ENCODE results near the gene FTCD.
"Not testable (repeated sequence)": the region's sequence is repeated elsewhere in the genome, so short reads cannot be mapped to it uniquely, and the experiment has no call there.

The FTCD gene

DNA sequence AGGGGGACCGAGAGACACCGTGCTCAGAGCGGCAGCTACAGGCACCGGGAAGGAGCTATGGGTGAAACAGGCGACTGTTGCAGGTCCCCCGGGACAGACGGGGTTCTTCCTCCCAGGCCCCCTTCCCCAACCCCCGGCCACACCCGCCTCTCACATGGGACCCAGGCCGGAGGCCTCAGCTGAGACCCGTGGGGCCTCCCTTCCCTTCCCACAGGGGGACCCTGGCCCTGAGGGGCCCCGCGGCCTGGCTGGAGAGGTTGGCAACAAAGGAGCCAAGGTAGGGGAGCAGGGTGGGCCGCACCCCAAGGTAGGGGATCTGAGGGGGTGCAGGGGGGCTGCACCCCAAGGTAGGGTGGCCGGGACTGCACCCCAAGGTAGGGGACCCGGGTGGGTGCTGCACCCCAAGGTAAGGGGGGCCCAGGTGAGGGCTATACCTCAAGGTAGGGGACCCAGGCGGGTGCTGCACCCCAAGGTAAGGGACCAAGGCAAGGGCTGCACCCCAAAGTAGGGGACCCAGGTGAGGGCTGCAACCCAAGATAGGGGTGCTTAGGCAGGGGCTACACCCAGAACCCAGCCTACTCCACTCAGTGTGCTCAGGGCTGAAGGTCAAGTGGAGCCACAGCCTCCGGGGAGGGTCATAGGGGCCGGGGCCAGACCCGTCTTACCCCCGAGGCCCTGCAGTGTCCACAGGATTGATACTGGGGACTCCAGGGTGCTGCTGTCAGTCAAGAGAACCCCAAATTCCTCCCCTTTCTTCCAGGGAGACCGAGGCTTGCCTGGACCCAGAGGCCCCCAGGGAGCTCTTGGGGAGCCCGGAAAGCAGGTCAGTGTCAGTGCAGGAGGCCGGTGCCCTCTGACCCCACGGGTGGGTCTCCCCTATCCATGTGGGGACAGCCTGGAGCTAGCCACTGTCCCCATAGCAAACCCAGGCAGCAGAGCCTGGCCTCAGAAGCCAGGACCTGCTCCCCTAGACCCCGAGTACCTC is 34.8 kb downstream of the FTCD start:
- DNase-seq: no peak

DNA sequence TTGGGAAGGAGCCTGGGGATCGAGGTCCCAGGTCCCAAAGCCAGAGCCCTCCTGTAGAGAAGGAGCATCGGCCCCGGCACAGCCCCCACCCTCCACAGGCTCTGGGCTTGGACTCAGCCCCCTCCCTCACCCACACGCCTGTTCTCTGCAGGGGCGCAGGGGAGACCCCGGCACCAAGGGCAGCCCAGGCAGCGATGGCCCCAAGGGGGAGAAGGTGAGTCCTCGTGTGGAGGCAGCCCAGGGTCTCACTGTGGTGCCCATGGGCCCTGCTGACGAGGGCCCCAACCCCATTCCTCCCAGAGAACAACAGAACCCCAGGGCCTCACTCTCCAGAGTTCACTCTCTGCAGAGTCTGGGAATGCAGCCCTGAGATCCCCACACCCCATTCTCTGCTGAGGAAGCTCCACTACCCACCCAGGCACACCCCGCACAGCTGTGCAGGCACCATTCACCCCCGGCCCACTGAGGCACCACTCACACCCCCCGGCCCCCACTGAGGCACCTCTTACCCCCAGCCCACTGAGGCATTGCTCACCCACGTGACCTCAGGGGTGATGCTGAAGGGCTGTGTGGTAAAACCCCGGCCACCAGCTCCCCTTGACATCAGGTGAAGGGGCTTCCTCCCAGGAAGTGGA is 35.6 kb downstream of the FTCD start:
- DNase-seq: no peak

DNA sequence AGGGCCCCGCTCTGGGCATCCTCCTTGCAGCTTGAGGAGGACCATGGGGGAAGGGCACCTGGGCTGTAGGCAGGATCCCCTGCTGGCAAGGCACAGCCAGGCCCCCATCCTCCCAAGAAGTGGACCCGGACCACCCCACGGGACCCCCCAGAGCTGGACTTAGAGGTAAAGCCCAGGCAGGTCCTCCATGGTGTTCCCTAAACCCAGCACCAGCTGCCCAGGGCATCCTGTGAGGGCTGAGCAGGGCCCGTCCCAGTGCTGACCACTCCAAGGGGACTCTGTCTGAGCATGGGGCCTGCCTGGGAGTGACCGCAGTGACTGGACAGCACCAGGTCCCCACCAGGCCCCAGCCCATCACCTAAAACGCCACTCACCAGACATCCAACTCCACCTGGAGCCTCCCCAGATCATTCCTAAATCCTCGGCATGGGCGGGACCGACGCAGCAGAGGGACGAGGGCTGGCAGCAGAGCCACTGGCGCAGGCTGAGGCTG is 36.2 kb downstream of the FTCD start:
- no peak for DNase-seq

GRCh38 chr21:46118316-46119143 is 36.8 kb downstream of the FTCD start:
- DNase-seq: no peak

- no peak for DNase-seq
Measured at GRCh38 chr21:46117586-46118315, 37.6 kb downstream of the FTCD start.

GRCh38 chr21:46116776-46117585 is 38.4 kb downstream of the FTCD start:
- DNase-seq: no peak

DNA sequence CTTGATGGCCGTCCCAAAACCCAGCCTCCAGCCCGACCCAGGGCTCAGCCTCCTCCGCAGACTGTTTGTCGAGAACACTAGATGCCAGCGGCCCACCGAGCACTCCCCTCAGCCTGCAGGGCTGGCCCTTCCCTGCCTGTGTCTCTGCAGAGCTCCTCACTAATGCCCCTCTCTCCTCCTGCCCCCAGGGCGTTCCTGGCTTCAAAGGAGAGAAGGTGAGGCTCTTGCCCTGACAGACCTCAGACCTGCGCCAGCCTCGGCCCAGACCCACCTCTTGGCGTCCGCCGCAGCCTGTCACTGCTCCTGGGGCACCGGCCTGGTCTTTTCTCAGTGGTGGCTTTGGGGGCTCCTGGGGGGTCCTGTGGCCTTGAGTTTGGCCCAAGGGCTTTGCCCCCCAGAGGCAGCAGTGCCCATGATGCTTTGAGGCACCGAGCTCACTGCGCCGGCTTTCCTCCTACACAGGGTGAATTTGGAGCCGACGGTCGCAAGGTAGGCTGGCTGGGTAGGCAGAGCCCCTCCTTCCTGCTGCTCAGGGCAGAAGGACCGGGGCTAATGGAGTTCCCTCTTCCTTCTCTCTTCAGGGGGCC is 39.1 kb downstream of the FTCD start:
- no peak for DNase-seq

GRCh38 chr21:46115441-46116188 is 39.8 kb downstream of the FTCD start:
- no peak for DNase-seq

DNA sequence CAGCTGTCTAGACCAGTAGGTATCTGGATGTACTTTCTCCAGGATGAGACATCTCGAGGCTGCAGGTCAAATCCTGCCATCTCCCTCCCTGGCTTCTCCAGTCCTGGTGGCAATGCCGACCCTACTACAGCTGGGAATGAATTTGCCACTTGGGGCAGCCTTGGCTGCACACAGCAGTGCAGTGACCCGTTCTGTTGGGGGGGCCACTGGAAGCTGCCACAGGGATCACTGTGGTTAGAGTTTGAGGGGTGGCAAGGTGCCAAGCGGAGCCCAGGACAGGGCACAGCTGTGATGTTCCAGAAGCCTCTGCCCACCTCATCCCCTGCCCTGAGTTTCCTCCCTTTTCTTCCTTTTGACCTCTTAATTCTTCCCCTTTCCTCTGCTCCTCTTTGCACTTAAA is 40.4 kb downstream of the FTCD start:
- DNase-seq: no peak

DNA sequence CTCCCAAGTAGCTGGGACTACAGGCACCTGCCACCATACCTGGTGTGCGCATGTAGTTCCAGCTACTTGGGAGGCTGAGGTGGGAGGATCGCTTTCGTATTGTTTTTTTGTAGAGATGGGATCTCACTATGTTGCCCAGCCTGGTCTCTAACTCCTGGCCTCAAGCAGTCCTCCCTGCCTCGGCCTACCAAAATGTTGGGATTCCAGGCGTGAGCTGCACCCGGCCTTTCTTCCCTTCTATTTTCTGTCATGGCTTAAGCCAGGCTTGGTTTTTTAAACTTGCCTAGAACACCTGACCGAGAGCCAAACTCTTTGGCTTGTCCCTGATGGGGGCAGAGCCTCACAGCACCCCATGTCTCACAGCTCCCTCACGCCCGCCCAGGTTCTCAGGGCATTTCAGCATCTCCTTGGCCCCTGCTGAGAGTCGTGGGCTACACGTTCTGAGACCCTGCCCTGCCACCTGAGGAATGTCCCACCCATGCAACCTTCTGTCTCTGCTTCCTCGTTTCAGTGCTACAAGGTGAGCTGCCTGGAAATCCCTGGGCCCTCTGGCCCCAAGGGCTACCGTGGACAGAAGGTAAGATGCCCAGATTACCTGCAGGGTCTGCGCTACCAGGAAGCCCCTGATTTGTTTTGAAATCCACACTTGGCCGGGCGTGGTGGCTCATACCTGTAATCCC is 41.7 kb downstream of the FTCD start:
- no peak for DNase-seq

GRCh38 chr21:46112725-46113215 is 42.6 kb downstream of the FTCD start:
- DNase-seq: no peak

DNA sequence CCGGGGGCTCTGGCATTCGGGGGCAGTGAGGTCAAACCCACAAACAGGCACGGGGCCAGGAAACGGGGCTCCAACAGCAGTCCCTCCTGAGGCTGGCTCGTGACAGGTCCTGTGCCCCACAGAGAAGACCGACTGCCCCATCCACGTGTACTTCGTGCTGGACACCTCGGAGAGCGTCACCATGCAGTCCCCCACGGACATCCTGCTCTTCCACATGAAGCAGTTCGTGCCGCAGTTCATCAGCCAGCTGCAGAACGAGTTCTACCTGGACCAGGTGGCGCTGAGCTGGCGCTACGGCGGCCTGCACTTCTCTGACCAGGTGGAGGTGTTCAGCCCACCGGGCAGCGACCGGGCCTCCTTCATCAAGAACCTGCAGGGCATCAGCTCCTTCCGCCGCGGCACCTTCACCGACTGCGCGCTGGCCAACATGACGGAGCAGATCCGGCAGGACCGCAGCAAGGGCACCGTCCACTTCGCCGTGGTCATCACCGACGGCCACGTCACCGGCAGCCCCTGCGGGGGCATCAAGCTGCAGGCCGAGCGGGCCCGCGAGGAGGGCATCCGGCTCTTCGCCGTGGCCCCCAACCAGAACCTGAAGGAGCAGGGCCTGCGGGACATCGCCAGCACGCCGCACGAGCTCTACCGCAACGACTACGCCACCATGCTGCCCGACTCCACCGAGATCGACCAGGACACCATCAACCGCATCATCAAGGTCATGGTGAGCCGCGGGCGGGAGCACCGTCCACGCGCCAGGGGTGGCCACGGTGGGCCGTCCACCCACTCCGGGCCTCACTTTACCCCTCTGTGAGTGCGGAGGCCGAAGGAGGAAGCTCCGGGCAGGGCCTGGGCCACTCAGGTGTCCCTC is 43.3 kb downstream of the FTCD start:
- DNase-seq: no peak

- DNase-seq: no peak
Measured at GRCh38 chr21:46111193-46111571, 44.2 kb downstream of the FTCD start.

- no peak for DNase-seq
Measured at GRCh38 chr21:46110499-46111192, 44.7 kb downstream of the FTCD start.

GRCh38 chr21:46109313-46110221 is 45.8 kb downstream of the FTCD start:
- no peak for DNase-seq

DNA sequence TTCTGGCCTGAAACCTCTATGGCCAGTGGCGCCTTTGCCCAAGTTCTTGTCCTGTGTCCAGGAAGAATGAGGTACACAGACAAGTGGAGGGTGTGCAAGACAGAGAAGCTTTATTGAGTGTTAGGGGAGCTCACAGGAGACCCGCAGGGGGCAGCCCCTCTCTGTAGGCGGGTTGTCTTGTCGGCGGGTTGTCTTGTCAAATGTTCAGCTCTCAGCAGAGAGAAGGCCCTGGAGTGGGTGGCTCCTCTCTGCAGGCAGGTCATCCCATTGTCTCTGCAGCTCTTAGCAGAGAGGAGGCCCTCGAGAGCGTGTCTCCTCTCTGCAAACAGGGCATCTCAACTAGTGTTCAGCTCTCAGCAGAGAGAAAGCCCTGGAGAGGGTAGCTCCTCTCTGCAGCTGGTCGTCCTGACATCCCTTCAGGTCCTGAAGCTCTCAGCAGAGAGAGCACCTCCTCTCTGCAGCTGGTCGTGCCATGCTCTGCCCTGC is 46.5 kb downstream of the FTCD start:
- DNase-seq: no peak

DNA sequence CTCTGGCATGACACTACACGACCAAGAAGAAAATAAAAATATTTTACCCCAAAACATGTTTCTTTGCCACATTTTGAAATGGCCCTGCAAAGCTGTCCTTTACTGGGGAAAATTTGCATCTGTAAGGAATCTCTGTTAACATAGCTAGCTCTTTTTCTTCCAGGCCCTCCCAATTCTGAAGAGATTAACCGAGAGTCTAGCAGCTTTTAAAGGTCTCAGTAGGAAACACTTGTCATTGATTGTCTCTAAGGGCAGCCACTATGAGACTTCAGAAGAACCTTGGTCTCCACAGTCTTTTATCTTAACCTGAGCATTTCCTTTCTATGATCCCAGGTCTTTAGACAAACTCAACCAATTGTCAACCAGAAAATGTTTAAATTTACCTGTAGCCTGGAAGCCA is 48.0 kb downstream of the FTCD start:
- DNase-seq: not testable (repeated sequence)
